Panc1 (cell line): Measurements from ENCODE around the gene CYB5R3. TPM values are rescaled to one million over a fixed set of nuclear protein-coding genes. Genes with fewer than 3 reads are reported as not detected.

Experiments used
- ATAC-seq: fragments of 200-7000 bp; cut with Tn5 transposase; 2 replicates; pipeline ENCODE4 v1.9.1; 2020; ENCODE audit warnings: mild to moderate bottlenecking, moderate library complexity
- BruUV-seq: library from RNA; stranded (reverse); fragments of 400-500 nt; replicated peaks from 2 replicates; lab custom pipeline; 2021; lab: Mats Ljungman, UMichigan
- CTCF ChIA-PET: fragments of 300-600 bp; sonication (Branson Sonifier 250); formaldehyde crosslinking; loops from one replicate; lab custom pipeline; 2022; ENCODE audit warnings: antibody characterized with exemption; lab: Charles Lee
- POLR2A ChIA-PET: fragments of 300-600 bp; sonication (Branson Sonifier 250); formaldehyde crosslinking; loops from one replicate; lab custom pipeline; 2022; ENCODE audit warnings: antibody characterized with exemption; lab: Charles Lee
- DNase-seq: peaks from one replicate; pipeline ENCODE4 v3.0.0-alpha.2; 2010; ENCODE audit warnings: low read depth, low spot score
- H3K27ac ChIP-seq: 2 replicates; pipeline ENCODE4 v1.5.1; 2011; ENCODE audit warnings: mild to moderate bottlenecking, low read length, inconsistent platforms
- H3K27me3 ChIP-seq: fragments of 200-500 bp; sonication (Bioruptor generic); 2 replicates; pipeline ENCODE4 v1.6.0; 2014; ENCODE audit warnings: low read length, inconsistent platforms; ENCODE audit not compliant: control insufficient read depth, insufficient read depth
- H3K36me3 ChIP-seq: fragments of 200-500 bp; sonication (Bioruptor generic); 2 replicates; pipeline ENCODE4 v1.5.1; 2014; ENCODE audit warnings: inconsistent platforms, mild to moderate bottlenecking, low read length, moderate library complexity; ENCODE audit not compliant: control insufficient read depth, insufficient read depth
- H3K4me1 ChIP-seq: 2 replicates; pipeline ENCODE4 v1.5.1; 2011; ENCODE audit warnings: inconsistent platforms, mild to moderate bottlenecking, low read length, moderate library complexity; ENCODE audit not compliant: control insufficient read depth, insufficient read depth
- H3K4me3 ChIP-seq, 2 experiments: 2 replicates each; pipeline ENCODE4 v1.5.1; 2011 to 2012; ENCODE audit warnings: low read depth in 2 of 2, low read length in 2 of 2, mild to moderate bottlenecking in 2 of 2, inconsistent platforms in 1 of 2, moderate library complexity in 1 of 2
- H3K9me3 ChIP-seq: fragments of 200-500 bp; sonication (Bioruptor generic); 2 replicates; pipeline ENCODE4 v1.5.1; 2014; ENCODE audit warnings: low read depth, mild to moderate bottlenecking, inconsistent platforms, low read length, moderate library complexity; ENCODE audit not compliant: control insufficient read depth, insufficient read depth
- POLR2AphosphoS5 ChIP-seq: IDR thresholded peaks from 2 replicates; pipeline ENCODE4 v1.6.1; 2012; ENCODE audit warnings: mild to moderate bottlenecking, low read depth, low read length, moderate library complexity
- SIN3A ChIP-seq: IDR thresholded peaks from 2 replicates; pipeline ENCODE4 v1.6.1; 2012; ENCODE audit warnings: low read depth, mild to moderate bottlenecking, low read length, moderate library complexity, borderline replicate concordance; ENCODE audit not compliant: insufficient read depth
- TCF7L2 ChIP-seq: IDR thresholded peaks from 2 replicates; pipeline ENCODE4 v1.6.1; 2011; ENCODE audit warnings: mild to moderate bottlenecking, low read depth, low read length, inconsistent platforms
- in situ Hi-C: cut with HindIII; loops from 2 replicates; pipeline ENCODE4 v1.10.0; 2016; ENCODE audit warnings: low sequenced_read_pairs, low pct_unique_long_range_greater_than_20kb
- intact Hi-C: fragments of 100-400 bp; cut with micrococcal nuclease; formaldehyde crosslinking; loops from one replicate; pipeline ENCODE4 v1.10.0; 2022; ENCODE audit not compliant: unreplicated experiment
- total RNA-seq: library from RNA; stranded (reverse); gene quantifications from one replicate; pipeline ENCODE4 v1.2.1, GENCODE V29; 2021; ENCODE audit not compliant: unreplicated experiment
- TF ChIP-seq, protein P1 (sequence below): fragments of 450-650 bp; IDR thresholded peaks from 2 replicates; pipeline ENCODE4 v1.5.1; 2017; ENCODE audit warnings: mild to moderate bottlenecking
- TF ChIP-seq, protein P2 (sequence below), 2 experiments: IDR thresholded peaks; 2 replicates each; pipeline ENCODE4 v1.6.1; 2011 to 2012; ENCODE audit warnings: low read depth in 2 of 2, control low read depth in 1 of 2, low read length in 1 of 2, mild to moderate bottlenecking in 1 of 2, moderate library complexity in 1 of 2; ENCODE audit not compliant: insufficient read depth in 1 of 2

CYB5R3 gene
- total RNA-seq, 1 experiment from 2014 or later = 102 TPM

DNA sequence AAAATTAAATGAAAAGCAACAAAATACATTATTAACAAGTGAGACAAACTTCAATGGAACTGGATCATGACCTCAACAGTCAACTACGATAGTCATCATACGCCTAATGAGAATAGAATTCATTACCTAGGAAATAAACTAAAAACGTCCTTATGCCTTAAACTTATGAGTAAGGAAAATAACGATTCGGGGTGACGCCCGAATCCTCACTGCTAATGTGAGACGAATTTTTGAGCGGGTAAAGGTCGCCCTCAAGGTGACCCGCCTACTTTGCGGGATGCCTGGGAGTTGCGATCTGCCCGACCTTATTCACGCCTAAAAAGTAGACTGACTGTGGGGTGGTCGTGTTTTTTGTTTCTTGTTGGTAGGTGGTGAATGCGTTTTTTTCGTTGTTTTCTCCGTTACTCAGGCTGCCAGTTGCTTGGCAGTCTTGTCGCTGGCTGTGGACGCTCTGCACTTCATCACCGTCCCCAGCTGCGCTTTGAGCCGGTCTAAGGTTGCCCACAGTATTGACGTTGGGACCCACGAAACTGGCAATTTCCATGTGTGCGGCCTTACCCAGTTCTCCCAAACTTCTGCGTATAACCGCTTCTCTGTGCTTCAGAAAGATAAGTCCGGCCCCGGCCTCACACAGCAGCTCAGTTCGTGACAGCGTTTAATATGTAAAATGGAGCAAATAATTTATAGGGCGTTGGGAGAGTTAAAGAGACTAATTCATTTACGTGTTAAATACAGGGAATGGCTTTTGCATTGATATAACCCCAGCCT, 33.9 kb downstream of the CYB5R3 start:
- ATAC-seq (peak; percentile 89), DNase-seq (peak; percentile 96)
- BruUV-seq = TSS peak; percentile 100
- Histone ChIP-seq H3K36me3 (no peaks in the 10 kb centered on the region; the same call in 1 of the 2 replicates), H3K27ac (peak overlapping the region; percentile 99), H3K27me3 (no peaks in the 10 kb centered on the region), H3K4me3 (peak overlapping the region; percentile 85 to 88), H3K4me1 (peaks cover 28% of the 10 kb centered on the region), H3K9me3 (no peaks in the 10 kb centered on the region)
- CTCF ChIA-PET = interaction anchor here (0.6 kb wide), 1 partner anchor 166 kb away, joined by 3 read pairs; no protein-coding TSS in a partner anchor
- TF ChIP-seq TCF7L2 (no peak; the same call in 1 of the 2 replicates), SIN3A (peak; percentile 100), POLR2AphosphoS5 (peak; percentile 100)
- TF ChIP-seq, protein P1, sequence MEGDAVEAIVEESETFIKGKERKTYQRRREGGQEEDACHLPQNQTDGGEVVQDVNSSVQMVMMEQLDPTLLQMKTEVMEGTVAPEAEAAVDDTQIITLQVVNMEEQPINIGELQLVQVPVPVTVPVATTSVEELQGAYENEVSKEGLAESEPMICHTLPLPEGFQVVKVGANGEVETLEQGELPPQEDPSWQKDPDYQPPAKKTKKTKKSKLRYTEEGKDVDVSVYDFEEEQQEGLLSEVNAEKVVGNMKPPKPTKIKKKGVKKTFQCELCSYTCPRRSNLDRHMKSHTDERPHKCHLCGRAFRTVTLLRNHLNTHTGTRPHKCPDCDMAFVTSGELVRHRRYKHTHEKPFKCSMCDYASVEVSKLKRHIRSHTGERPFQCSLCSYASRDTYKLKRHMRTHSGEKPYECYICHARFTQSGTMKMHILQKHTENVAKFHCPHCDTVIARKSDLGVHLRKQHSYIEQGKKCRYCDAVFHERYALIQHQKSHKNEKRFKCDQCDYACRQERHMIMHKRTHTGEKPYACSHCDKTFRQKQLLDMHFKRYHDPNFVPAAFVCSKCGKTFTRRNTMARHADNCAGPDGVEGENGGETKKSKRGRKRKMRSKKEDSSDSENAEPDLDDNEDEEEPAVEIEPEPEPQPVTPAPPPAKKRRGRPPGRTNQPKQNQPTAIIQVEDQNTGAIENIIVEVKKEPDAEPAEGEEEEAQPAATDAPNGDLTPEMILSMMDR = no peak
- TF ChIP-seq, protein P2, sequence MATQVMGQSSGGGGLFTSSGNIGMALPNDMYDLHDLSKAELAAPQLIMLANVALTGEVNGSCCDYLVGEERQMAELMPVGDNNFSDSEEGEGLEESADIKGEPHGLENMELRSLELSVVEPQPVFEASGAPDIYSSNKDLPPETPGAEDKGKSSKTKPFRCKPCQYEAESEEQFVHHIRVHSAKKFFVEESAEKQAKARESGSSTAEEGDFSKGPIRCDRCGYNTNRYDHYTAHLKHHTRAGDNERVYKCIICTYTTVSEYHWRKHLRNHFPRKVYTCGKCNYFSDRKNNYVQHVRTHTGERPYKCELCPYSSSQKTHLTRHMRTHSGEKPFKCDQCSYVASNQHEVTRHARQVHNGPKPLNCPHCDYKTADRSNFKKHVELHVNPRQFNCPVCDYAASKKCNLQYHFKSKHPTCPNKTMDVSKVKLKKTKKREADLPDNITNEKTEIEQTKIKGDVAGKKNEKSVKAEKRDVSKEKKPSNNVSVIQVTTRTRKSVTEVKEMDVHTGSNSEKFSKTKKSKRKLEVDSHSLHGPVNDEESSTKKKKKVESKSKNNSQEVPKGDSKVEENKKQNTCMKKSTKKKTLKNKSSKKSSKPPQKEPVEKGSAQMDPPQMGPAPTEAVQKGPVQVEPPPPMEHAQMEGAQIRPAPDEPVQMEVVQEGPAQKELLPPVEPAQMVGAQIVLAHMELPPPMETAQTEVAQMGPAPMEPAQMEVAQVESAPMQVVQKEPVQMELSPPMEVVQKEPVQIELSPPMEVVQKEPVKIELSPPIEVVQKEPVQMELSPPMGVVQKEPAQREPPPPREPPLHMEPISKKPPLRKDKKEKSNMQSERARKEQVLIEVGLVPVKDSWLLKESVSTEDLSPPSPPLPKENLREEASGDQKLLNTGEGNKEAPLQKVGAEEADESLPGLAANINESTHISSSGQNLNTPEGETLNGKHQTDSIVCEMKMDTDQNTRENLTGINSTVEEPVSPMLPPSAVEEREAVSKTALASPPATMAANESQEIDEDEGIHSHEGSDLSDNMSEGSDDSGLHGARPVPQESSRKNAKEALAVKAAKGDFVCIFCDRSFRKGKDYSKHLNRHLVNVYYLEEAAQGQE (IDR thresholded peaks at IDR 0.05; ENCODE audit: insufficient read depth in 1 of 2, low read depth in 2 of 2, low read length in 1 of 2) = 0 out of 4 replicates have a peak, but pooled peaks of 1 of the 2 experiments have one; percentile 18
- in situ Hi-C loops = no loop called here
- intact Hi-C loops = no loop called here
- POLR2A ChIA-PET = interaction anchor here (0.6 to 0.7 kb wide), 6 partner anchors 15 to 1326 kb away, joined by 3 to 7 read pairs (median 4); no protein-coding TSS in a partner anchor

DNA sequence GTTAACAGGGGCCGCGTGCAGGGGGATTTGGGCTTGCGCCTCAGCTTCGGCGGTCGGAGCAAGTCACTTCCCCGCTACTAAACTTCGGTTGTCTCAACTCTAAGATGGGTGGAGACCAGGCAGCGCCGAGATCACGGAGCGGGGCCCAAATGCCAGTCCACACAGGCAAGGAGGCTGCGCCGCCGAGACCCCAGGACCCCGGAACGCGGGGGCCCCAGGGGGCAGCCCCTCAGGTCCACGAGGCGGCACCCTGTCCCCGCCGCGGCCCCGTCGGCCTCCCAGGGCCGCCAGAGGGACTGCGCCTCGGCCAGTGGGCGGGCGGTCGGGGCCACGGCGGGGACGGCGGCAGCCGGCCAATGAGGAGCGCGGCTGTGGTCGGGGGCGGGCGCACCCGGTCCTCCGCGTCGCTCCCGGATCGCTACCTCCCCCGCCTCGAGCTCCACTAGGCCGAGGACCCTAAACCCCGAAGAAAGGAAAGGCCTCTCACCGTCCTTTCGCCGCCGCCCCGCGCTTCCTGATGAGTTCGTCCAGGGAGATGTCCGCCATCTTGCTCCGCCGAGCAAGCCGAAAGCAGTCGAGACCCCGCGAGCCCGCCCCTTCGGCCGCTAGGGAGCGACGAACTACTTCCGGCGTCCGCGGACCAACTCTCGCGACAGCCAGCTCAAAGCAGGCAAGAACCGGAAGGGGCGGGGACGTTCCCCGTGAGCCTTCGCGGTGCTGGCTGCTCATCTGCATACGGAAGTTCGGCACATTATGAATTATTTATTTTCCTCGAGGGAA, 34.7 kb downstream of the CYB5R3 start, which contains the start of gene POLDIP3:
TSS of gene POLDIP3 (minus strand) at position 572 of the 780 bp plus-strand sequence. CDS start at position 546, 26 bp downstream.
- H3K4me1 ChIP-seq = peaks cover 34% of the 10 kb centered on the region
- no peaks in the 10 kb centered on the region for H3K27me3 ChIP-seq
- peak within 1 kb of the TSS; percentile 85 to 88 for H3K4me3 ChIP-seq
- ChIA-PET POLR2A (interaction anchor here (0.5 to 0.7 kb wide), 5 partner anchors 22 to 1327 kb away, joined by 3 to 9 read pairs (median 6); no protein-coding TSS in a partner anchor), CTCF (no interaction called here)
- DNase-seq (no peak), ATAC-seq (peak; percentile 85)
- BruUV-seq = no TSS peak
- in situ Hi-C loops = no loop called here
- no peaks in the 10 kb centered on the region for H3K9me3 ChIP-seq
- TF ChIP-seq, protein P1 = peak; percentile 25; the same call in 1 of the 2 replicates
- no peak; the same call in 1 of the 2 replicates for TF ChIP-seq SIN3A
- TF ChIP-seq, protein P2 (IDR thresholded peaks at IDR 0.05; ENCODE audit: insufficient read depth in 1 of 2, low read depth in 2 of 2, low read length in 1 of 2) = no peak
- peak; percentile 9; the same call in 1 of the 2 replicates for TF ChIP-seq TCF7L2
- no peak for TF ChIP-seq POLR2AphosphoS5
- H3K36me3 ChIP-seq = no peaks in the 10 kb centered on the region; the same call in 1 of the 2 replicates
- peak within 1 kb of the TSS; percentile 99 for H3K27ac ChIP-seq
- intact Hi-C loops = no loop called here
